Cardiac septum (tissue), 1 donor: ENCODE results near the gene BMPR1B. TPM values are rescaled to one million over a fixed set of nuclear protein-coding genes. Genes with fewer than 3 reads are reported as not detected.

Experiments used
- DNase-seq: peaks from one replicate; pipeline ENCODE4 v3.0.0-alpha.2; 2020; ENCODE audit warnings: low spot score
- intact Hi-C: fragments of 100-400 bp; cut with DNase I; formaldehyde crosslinking; loops from one replicate; pipeline ENCODE4 v1.14.0; 2022
- total RNA-seq: library from RNA; stranded (reverse); fragmentation: NEBNext Ultra II Directional; extraction: Animal tissue kit (Norgen Biotek cat#: 25700); gene quantifications from one replicate; pipeline ENCODE4 v1.2.1, GENCODE V29; 2021
- donor health status: DM: no; HTN: no; CAD: no.

Gene BMPR1B
- total RNA-seq, 1 donor from 2014 or later = 1.5 TPM

DNA sequence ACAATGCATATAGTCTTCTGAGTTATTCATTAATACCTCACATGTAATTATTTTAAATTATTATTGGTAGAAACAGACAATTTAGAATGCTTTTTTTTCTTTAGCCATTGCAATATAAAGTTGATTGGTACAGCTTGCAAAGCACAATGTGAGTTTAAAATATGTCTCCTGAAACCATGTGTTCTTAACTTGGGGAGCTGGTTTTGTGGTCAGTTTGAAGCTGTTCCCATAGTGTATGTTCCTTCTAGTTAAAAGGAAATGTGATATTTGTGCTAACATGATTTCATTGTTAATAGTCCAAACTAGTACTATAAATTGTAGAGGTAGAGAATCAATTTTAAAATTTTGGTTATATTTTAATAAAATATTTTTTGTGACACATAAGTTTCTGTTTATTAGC lies 247.2 kb downstream of the BMPR1B start:
- intact Hi-C loops = no loop called here
- DNase-seq = no peak

GRCh38 chr4:95007998-95008397 lies 250.2 kb downstream of the BMPR1B start:
- intact Hi-C loops = no loop called here
- no peak for DNase-seq

DNA sequence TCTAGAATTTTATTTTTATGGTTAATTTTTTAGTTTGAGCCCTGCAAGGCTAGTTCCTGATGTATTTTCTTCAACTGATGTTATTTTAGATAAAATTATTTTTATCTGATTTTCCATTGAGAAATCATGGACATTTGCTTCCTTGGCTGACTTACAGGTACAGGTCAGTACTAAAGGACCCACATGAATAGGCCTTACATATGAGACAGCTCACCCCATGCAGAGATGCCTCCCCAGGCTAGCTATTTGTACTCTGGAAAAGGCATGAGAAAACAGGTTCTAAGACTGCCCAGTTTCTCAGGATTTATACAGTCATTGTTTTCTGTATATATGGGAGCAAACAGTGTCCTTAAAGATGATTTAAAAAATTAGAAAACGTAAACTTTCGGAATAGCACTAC lies 255.5 kb downstream of the BMPR1B start:
- intact Hi-C loops = no loop called here
- no peak for DNase-seq

DNA sequence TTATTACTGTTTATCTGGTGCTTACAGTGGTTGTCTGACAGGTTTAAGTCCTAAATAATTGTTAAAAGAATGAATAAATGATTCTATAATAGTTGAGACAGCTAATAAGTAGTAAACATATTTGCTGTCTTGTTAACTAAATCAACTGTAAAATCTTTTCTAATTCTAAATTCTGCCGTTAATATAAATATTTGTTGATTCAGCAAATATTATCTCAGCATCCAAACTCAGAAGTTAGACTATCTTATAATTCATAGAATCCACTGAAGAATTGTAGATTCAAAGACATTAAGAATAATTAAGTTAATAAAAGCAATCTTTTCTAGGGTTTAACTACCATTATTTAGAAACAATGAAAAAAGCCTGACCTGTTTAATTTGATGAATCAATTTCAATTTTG lies 256.3 kb downstream of the BMPR1B start:
- intact Hi-C loops = no loop called here
- no peak for DNase-seq

DNA sequence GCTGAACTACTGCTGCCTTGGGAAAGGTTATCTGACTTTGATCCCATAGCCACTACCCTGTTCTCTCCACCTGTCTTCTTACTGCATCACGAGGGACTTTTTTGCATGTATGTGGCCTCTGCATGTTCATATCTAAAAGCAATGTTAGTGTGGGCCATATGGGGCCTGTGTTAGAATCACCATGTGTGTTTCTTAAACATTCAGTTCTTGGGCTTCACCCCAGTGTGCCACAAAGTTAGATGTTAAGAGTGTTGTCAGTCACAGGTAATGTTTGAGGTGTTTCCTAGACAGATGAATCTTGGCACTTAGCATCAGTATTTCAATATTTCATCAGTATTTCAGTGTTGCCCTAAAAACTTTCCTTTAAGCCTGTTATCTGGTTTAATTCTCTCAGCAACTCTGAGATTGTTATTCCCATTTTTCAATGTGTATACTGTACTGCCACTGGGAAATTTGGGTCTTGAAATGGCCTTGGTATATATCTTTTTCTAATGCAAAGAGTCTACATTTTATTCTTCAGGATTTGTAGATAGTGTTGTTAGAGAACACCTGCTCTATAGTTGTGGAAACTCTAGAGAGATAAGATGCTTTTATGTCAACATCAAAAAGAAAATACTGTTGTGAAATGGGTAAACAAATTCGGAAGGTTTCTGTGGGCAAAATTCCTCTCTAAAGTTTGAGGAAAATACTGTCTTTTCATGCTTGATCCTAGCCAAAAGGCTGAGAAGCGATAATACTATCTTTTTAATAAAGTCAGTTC lies 259.7 kb downstream of the BMPR1B start:
- intact Hi-C loops = no loop called here
- no peak for DNase-seq

- intact Hi-C loops = no loop called here
- no peak for DNase-seq
Measured at GRCh38 chr4:95018785-95019184, 261.0 kb downstream of the BMPR1B start.

DNA sequence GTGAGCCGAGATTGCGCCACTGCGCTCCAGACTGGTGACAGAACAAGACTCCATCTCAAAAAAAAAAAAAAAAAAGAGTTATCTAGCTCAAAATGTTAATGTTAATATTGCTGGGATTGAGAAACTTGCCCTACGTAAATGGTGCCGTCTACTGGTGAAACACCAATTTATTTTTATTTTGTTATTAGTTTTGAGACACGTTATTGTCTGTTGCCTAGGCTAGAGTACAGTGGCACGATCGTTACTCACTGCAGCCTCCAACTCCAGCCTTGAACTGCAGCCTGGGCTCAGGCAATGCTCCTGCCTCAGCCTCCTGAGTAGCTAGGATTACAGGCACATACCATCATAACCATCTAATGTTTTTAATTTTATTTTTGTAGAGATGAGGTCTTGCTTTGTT lies 262.8 kb downstream of the BMPR1B start:
- DNase-seq = no peak
- intact Hi-C loops = no loop called here

GRCh38 chr4:95021099-95021498 lies 263.3 kb downstream of the BMPR1B start:
- intact Hi-C loops = no loop called here
- DNase-seq = no peak

DNA sequence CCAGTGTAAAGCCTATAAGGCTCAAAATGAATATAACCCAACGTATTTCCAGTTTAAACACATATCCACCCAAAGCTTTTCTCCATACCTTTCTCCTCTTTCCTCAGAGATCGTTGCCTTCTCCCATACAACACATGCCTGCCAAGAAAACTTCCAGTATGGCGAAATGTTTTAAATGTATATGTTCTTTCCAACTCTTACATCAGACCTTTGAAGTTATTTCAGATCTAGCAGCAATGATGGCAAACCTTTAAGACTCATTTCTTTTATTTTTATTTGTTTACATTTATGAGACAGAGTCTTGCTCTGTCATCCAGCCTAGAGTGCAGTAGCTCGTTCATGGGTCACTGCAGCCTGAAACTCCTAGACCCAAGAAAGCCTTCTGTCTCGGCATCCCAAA lies 265.4 kb downstream of the BMPR1B start:
- intact Hi-C loops = no loop called here
- no peak for DNase-seq

DNA sequence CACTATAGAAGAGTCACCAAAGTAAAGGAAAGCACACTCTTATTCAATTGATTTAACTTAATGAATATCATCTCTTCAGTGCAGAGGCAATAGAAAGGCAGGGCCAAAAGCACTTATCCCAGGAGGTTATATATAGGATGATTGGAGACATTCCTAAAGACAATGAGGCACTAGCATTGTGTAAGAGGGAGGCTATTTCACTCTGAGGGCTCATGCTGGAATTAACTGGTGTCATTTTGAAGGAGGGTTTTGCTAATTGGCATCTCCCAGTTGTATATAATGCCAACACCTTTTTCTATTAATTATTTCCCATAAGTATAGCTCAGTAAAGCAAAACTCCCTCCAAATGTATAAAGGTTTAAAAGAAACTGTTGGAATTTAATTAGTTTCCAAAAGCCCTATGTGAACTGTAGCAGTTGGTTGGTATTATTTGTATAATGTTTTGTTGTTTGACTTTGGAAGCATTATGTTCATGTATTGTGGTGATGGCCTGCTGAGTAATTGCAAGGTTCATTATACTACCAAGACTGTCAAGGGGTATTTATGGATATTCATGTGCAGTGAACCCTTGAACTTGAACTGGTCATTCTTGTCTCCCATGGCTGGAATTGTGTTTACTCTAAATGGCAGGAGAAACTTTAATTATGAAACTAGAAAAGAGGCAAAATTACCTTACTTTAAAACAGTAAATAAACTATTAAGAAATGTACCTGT lies 270.3 kb downstream of the BMPR1B start:
- intact Hi-C loops = no loop called here
- no peak for DNase-seq

DNA sequence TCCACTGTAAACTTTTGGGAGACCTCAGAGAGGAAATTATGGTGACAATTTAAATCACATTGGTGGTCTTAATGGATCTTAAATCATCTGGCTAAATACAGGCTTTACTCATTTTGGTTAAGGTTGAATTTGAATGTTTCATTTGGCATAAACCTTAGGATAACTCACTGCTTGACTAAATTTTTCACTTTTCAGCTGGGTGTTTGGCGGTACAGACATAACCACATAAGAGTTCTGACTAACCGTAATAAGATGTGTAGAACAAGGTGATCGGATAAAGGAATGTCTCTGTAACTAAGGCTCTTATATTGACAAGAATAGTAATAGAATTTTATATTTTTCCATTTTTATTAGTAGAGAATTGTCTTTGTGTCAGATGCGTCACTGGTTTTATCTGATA lies 281.0 kb downstream of the BMPR1B start:
- intact Hi-C loops = no loop called here

DNA sequence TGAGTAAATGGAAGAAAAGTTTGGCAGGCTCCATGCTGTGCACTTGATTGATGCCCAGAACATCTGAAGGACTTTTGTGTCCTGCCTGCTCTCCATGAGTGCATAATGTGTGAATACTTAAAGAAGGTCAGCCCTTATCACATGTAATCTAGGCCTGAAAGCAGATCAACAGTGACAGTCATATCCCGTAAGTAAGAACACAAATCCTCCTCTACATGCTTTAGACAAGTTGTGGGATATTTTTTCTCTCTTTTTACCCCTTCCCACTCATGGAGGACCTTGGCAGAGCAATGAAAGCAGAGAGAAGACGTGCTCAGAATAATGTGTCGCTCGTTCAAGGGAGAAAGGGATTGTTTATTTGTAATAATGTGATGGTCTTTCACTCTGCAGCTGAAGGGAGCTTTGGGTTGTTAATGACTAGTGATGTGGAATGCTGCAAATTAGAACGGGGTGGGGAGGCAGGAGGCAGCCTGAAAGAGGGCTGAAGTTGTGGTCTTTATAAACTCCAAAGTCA lies 286.6 kb downstream of the BMPR1B start:
- DNase-seq = no peak

More for the DNA sequence above, 281.0 kb downstream of the BMPR1B start:
- DNase-seq = no peak

DNA sequence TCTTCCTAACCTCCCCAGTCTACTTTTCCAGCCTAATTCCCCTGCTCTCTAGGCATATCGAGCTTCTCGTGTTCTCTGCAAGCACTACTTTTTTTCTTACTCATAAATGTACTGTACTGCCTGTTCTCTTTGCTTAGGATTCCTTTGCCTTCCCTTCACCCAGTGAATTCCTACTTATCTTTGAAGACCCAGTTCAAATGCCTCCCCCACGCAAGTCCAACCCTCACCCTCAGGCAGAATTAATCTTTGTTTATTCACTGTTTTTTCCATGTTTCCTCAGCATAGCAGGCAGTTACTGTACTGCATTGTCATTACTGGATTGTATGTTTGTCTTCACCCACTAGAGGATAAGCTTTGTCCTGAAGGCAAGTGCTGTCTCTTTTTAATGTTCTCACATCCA lies 287.7 kb downstream of the BMPR1B start:
- intact Hi-C loops = no loop called here
- no peak for DNase-seq

More for the DNA sequence above, 286.6 kb downstream of the BMPR1B start:
- intact Hi-C loops = no loop called here

- no peak for DNase-seq
- intact Hi-C loops = no loop called here
Measured at GRCh38 chr4:95048296-95048695, 290.5 kb downstream of the BMPR1B start.

GRCh38 chr4:95049551-95050233 lies 291.9 kb downstream of the BMPR1B start:
- no peak for DNase-seq
- intact Hi-C loops = no loop called here

GRCh38 chr4:95050980-95051701 lies 293.4 kb downstream of the BMPR1B start:
- DNase-seq = no peak
- intact Hi-C loops = no loop called here

GRCh38 chr4:95051702-95052020 lies 293.9 kb downstream of the BMPR1B start:
- DNase-seq = no peak
- intact Hi-C loops = no loop called here

DNA sequence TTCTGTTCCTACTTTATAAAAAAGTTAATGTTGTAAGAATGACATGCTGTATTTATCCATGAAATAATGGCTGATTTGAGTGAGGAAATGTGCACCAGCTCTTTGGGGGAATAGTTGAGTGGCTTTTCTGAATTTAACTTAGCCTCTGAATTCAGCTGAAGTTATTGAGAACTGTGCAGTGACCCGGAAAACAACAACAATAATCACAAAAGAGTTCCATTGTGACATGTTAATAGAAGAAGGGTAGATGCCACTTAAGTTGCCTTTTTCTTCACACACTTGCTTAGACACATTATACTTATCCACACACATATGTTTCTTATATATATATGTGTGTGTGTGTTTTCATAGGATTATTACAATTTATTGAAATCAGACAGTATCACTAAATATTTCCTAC lies 301.2 kb downstream of the BMPR1B start:
- intact Hi-C loops = no loop called here
- DNase-seq = no peak

GRCh38 chr4:95059663-95060062 lies 301.9 kb downstream of the BMPR1B start:
- intact Hi-C loops = no loop called here
- DNase-seq = no peak

- intact Hi-C loops = no loop called here
Measured at GRCh38 chr4:95061220-95061619, 303.5 kb downstream of the BMPR1B start.

More at GRCh38 chr4:95061220-95061619, 303.5 kb downstream of the BMPR1B start:
- DNase-seq = no peak
